Body of pancreas (tissue), 4 donors: ENCODE measurements around the gene RPE.

ENCODE experiments used
- POLR2A ChIP-seq, 3 donors: fragments of 450-650 bp; IDR thresholded peaks; one replicate each; pipeline ENCODE4 v1.6.1; 2016; ENCODE audit warnings: antibody characterized with exemption in 3 of 3, mild to moderate bottlenecking in 2 of 3
- TF ChIP-seq, protein P1 (sequence below), 7 experiments: fragments of 450-650 bp in 4 of 7; fragments of 200-600 bp in 3 of 7; sonication (generic) in 3 of 7; IDR thresholded peaks; one replicate each; pipeline ENCODE4 v1.5.1; 2016 to 2019; ENCODE audit warnings: antibody characterized with exemption in 7 of 7

DNA sequence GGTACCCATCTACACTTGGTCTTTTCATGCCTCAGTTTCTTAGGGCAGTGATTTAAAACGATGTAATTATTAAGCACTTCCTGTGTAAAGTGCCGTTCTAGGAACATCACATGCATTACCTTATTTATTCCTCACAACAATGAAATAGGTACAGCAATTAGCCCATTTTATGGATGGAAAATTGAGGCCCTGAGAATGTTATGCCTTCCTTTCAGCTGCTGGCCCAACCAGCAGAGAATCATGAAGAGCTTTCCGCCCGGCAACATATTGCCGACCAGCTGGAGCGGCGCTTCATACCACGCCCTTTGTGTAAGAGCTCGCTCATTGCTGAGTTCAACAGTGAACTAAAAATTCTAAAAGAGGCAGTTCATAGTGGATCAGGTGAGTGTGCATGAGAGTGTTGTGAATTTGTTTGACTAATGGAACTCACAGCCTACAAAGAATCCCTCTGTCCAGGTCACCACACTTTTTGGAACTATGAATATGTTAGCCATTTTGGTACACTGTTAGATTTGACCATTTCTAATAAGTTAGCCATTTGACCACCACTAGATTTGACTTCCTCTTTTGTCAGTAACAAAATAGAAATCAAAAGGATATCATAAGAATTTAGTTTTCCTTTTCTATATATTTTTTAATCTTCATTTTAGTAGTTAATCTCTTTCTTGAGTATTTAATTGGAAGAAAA lies 25.6 kb upstream of the RPE start:
- TF ChIP-seq, protein P1, sequence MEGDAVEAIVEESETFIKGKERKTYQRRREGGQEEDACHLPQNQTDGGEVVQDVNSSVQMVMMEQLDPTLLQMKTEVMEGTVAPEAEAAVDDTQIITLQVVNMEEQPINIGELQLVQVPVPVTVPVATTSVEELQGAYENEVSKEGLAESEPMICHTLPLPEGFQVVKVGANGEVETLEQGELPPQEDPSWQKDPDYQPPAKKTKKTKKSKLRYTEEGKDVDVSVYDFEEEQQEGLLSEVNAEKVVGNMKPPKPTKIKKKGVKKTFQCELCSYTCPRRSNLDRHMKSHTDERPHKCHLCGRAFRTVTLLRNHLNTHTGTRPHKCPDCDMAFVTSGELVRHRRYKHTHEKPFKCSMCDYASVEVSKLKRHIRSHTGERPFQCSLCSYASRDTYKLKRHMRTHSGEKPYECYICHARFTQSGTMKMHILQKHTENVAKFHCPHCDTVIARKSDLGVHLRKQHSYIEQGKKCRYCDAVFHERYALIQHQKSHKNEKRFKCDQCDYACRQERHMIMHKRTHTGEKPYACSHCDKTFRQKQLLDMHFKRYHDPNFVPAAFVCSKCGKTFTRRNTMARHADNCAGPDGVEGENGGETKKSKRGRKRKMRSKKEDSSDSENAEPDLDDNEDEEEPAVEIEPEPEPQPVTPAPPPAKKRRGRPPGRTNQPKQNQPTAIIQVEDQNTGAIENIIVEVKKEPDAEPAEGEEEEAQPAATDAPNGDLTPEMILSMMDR (IDR thresholded peaks at IDR 0.05) = no peak
- no peak for TF ChIP-seq POLR2A (IDR thresholded peaks at IDR 0.05)
